ENCODE measurements around the gene HECTD3. TPM values are rescaled to one million over a fixed set of nuclear protein-coding genes. Genes with fewer than 3 reads are reported as not detected.

The HECTD3 gene
- total RNA-seq, 1 experiment from 2014 or later, result 29.5 TPM

- H3K27me3 ChIP-seq (replicated peaks; ENCODE audit: insufficient read depth, low read depth, low read length, poor library complexity), result no peaks in the 10 kb centered on the region
- intact Hi-C loops (cut with micrococcal nuclease; ENCODE audit: unreplicated experiment), result no loop called here
- ChIA-PET CTCF (no interaction called here), POLR2A (ENCODE audit: low non-redundant PET) (interaction anchor here (0.5 kb wide), 1 partner anchor 557 kb away, joined by 20 read pairs; no protein-coding TSS in a partner anchor)
- H3K4me1 ChIP-seq (ENCODE audit: insufficient read depth, low read length, poor library complexity, severe bottlenecking), result no peaks in the 10 kb centered on the region
- BruUV-seq (replicated peaks), result no TSS peak
- H3K4me3 ChIP-seq (ENCODE audit: low read depth, low read length, poor library complexity, severe bottlenecking), result no peak overlapping the region
- H3K36me3 ChIP-seq (ENCODE audit: insufficient read depth, low read length, poor library complexity, severe bottlenecking), result no peaks in the 10 kb centered on the region
- TF ChIP-seq EZH2 (IDR thresholded peaks at IDR 0.05; ENCODE audit: borderline replicate concordance, low read depth, low read length, poor library complexity, severe bottlenecking), result no peak
- TF ChIP-seq, protein P1, sequence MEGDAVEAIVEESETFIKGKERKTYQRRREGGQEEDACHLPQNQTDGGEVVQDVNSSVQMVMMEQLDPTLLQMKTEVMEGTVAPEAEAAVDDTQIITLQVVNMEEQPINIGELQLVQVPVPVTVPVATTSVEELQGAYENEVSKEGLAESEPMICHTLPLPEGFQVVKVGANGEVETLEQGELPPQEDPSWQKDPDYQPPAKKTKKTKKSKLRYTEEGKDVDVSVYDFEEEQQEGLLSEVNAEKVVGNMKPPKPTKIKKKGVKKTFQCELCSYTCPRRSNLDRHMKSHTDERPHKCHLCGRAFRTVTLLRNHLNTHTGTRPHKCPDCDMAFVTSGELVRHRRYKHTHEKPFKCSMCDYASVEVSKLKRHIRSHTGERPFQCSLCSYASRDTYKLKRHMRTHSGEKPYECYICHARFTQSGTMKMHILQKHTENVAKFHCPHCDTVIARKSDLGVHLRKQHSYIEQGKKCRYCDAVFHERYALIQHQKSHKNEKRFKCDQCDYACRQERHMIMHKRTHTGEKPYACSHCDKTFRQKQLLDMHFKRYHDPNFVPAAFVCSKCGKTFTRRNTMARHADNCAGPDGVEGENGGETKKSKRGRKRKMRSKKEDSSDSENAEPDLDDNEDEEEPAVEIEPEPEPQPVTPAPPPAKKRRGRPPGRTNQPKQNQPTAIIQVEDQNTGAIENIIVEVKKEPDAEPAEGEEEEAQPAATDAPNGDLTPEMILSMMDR (conservative IDR thresholded peaks at IDR 0.05; ENCODE audit: low read depth, low read length), result no peak
- no peak for DNase-seq (ENCODE audit: low spot score)
- H3K9me3 ChIP-seq (ENCODE audit: low read depth, low read length, poor library complexity, severe bottlenecking), result no peaks in the 10 kb centered on the region
- H3K27ac ChIP-seq (ENCODE audit: low read depth, low read length, poor library complexity, severe bottlenecking), result no peak overlapping the region
These were observed 22.2 kb upstream of the HECTD3 start for GRCh38 chr1:45033356-45033755.

DNA sequence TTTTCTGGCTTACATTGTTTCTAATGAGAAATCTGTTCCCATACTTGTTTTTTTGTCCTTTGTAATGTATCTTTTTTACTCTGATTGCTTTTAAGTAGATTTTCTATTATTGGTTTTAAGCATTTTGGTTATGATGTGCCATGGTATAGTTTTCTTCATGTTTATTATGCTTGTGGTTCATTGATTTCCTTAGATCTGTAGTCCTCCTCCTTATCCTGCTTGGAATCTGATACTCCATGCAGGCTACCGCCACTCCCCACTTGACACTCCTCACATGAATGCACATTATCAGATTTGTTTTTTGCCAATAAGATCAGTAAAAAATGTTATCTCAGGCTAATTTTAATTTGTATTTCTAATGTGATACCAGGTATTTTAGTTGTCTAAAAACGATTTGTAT lies 21.7 kb upstream of the HECTD3 start:
- POLR2A ChIA-PET (ENCODE audit: low non-redundant PET), result no interaction called here
- TF ChIP-seq EZH2 (IDR thresholded peaks at IDR 0.05; ENCODE audit: borderline replicate concordance, low read depth, low read length, poor library complexity, severe bottlenecking), result no peak
- TF ChIP-seq, protein P1 (conservative IDR thresholded peaks at IDR 0.05; ENCODE audit: low read depth, low read length), result no peak

GRCh38 chr1:45026446-45026845 lies 15.3 kb upstream of the HECTD3 start:
- no TSS peak for BruUV-seq (replicated peaks)
- no peaks in the 10 kb centered on the region for H3K4me1 ChIP-seq (ENCODE audit: insufficient read depth, low read length, poor library complexity, severe bottlenecking)
- TF ChIP-seq EZH2 (IDR thresholded peaks at IDR 0.05; ENCODE audit: borderline replicate concordance, low read depth, low read length, poor library complexity, severe bottlenecking), result no peak
- TF ChIP-seq, protein P1 (conservative IDR thresholded peaks at IDR 0.05; ENCODE audit: low read depth, low read length), result no peak
- no peak for DNase-seq (ENCODE audit: low spot score)
- no peak overlapping the region for H3K4me3 ChIP-seq (ENCODE audit: low read depth, low read length, poor library complexity, severe bottlenecking)
- intact Hi-C loops (cut with micrococcal nuclease; ENCODE audit: unreplicated experiment), result no loop called here
- CTCF ChIA-PET, result no interaction called here
- H3K27ac ChIP-seq (ENCODE audit: low read depth, low read length, poor library complexity, severe bottlenecking), result no peak overlapping the region
- no peaks in the 10 kb centered on the region for H3K9me3 ChIP-seq (ENCODE audit: low read depth, low read length, poor library complexity, severe bottlenecking)
- H3K36me3 ChIP-seq (ENCODE audit: insufficient read depth, low read length, poor library complexity, severe bottlenecking), result no peaks in the 10 kb centered on the region
- no peaks in the 10 kb centered on the region for H3K27me3 ChIP-seq (replicated peaks; ENCODE audit: insufficient read depth, low read depth, low read length, poor library complexity)
- POLR2A ChIA-PET (ENCODE audit: low non-redundant PET), result no interaction called here

More for the DNA sequence above, 21.7 kb upstream of the HECTD3 start:
- CTCF ChIA-PET, result no interaction called here
- no peak for DNase-seq (ENCODE audit: low spot score)
- no peaks in the 10 kb centered on the region for H3K27me3 ChIP-seq (replicated peaks; ENCODE audit: insufficient read depth, low read depth, low read length, poor library complexity)
- no peaks in the 10 kb centered on the region for H3K36me3 ChIP-seq (ENCODE audit: insufficient read depth, low read length, poor library complexity, severe bottlenecking)
- H3K4me3 ChIP-seq (ENCODE audit: low read depth, low read length, poor library complexity, severe bottlenecking), result no peak overlapping the region
- no peaks in the 10 kb centered on the region for H3K9me3 ChIP-seq (ENCODE audit: low read depth, low read length, poor library complexity, severe bottlenecking)
- no peaks in the 10 kb centered on the region for H3K4me1 ChIP-seq (ENCODE audit: insufficient read depth, low read length, poor library complexity, severe bottlenecking)
- BruUV-seq (replicated peaks), result no TSS peak
- intact Hi-C loops (cut with micrococcal nuclease; ENCODE audit: unreplicated experiment), result no loop called here
- H3K27ac ChIP-seq (ENCODE audit: low read depth, low read length, poor library complexity, severe bottlenecking), result no peak overlapping the region

All from A673 (cell line).